ENCODE measurements around the gene ESRP2.

Gene ESRP2

GRCh38 chr16:68230176-68230571 lies 5.8 kb downstream of the ESRP2 start:
- TF ChIP-seq CTCF (IDR thresholded peaks at IDR 0.05; ENCODE audit: control insufficient read depth, extremely low read depth, insufficient read depth): no peak
- DNase-seq (ENCODE audit: low read depth): no peak

GRCh38 chr16:68229431-68230175 lies 6.3 kb downstream of the ESRP2 start:
- no peak for DNase-seq (ENCODE audit: low read depth)
- H3K4me3 ChIP-seq (ENCODE audit: low read depth, low read length): no peak overlapping the region
- peak; percentile 73 for TF ChIP-seq CTCF (IDR thresholded peaks at IDR 0.05; ENCODE audit: control insufficient read depth, extremely low read depth, insufficient read depth)

More at GRCh38 chr16:68230176-68230571, 5.8 kb downstream of the ESRP2 start:
- H3K4me3 ChIP-seq (ENCODE audit: low read depth, low read length): no peak overlapping the region

GRCh38 chr16:68228652-68229051 lies 7.3 kb downstream of the ESRP2 start:
- no peak for DNase-seq (ENCODE audit: low read depth)
- no peak for TF ChIP-seq CTCF (IDR thresholded peaks at IDR 0.05; ENCODE audit: control insufficient read depth, extremely low read depth, insufficient read depth)
- H3K4me3 ChIP-seq (ENCODE audit: low read depth, low read length): no peak overlapping the region

- H3K4me3 ChIP-seq (ENCODE audit: low read depth, low read length): no peak overlapping the region
- TF ChIP-seq CTCF (IDR thresholded peaks at IDR 0.05; ENCODE audit: control insufficient read depth, extremely low read depth, insufficient read depth): no peak
- peak; percentile 82 for DNase-seq (ENCODE audit: low read depth)
Observed at GRCh38 chr16:68227850-68228553, 7.9 kb downstream of the ESRP2 start.

- TF ChIP-seq CTCF (IDR thresholded peaks at IDR 0.05; ENCODE audit: control insufficient read depth, extremely low read depth, insufficient read depth): no peak
- DNase-seq (ENCODE audit: low read depth): no peak
- H3K4me3 ChIP-seq (ENCODE audit: low read depth, low read length): no peak overlapping the region
Observed at GRCh38 chr16:68227183-68227793, 8.6 kb downstream of the ESRP2 start.

- no peak for DNase-seq (ENCODE audit: low read depth)
- no peak for TF ChIP-seq CTCF (IDR thresholded peaks at IDR 0.05; ENCODE audit: control insufficient read depth, extremely low read depth, insufficient read depth)
- no peak overlapping the region for H3K4me3 ChIP-seq (ENCODE audit: low read depth, low read length)
Observed at GRCh38 chr16:68226116-68226515, 9.8 kb downstream of the ESRP2 start.

Measured in LNCaP clone FGC (cell line).